HCT116 (cell line): ENCODE data around the gene TMEM121. TPM values are rescaled to one million over a fixed set of nuclear protein-coding genes. Genes with fewer than 3 reads are reported as not detected.

Experiments
- ATAC-seq: fragments of 200-7000 bp; cut with Tn5 transposase; 2 replicates; pipeline ENCODE4 v1.9.1; 2020; ENCODE audit warnings: mild to moderate bottlenecking, moderate library complexity
- BruUV-seq: library from RNA; stranded (reverse); fragments of 400-500 nt; replicated peaks from 2 replicates; lab custom pipeline; 2021; lab: Mats Ljungman, UMichigan
- CTCF ChIA-PET: fragments of 300-600 bp; sonication (Branson Sonifier 250); formaldehyde crosslinking; loops from one replicate; lab custom pipeline; 2021; ENCODE audit warnings: antibody characterized with exemption; lab: Charles Lee
- POLR2A ChIA-PET: fragments of 300-600, 350-600 bp; sonication (Branson Sonifier 250); formaldehyde crosslinking; loops from one replicate; lab custom pipeline; 2021; ENCODE audit warnings: antibody characterized with exemption; lab: Charles Lee
- RAD21 ChIA-PET, 2 experiments: fragments of 300-600 bp; sonication (Branson Sonifier 250); formaldehyde crosslinking; loops; one replicate each; lab custom pipeline; 2023; ENCODE audit warnings: low total read pairs in 2 of 2; ENCODE audit not compliant: uncharacterized antibody in 2 of 2, unreplicated experiment in 2 of 2, low non-redundant PET in 1 of 2; lab: Charles Lee
- DNase-seq: peaks from one replicate; pipeline ENCODE4 v3.0.0-alpha.2; 2010; ENCODE audit warnings: low read depth, low spot score
- H2AFZ ChIP-seq: fragments of 200-600 bp; shearing (Covaris generic), sonication (generic); 2 replicates; pipeline ENCODE4 v1.6.1; 2017; ENCODE audit warnings: low read depth, mixed run types, mixed read lengths, antibody characterized with exemption, low read length; ENCODE audit not compliant: poor library complexity, severe bottlenecking
- H3K27ac ChIP-seq: 2 replicates; pipeline ENCODE4 v1.5.1; 2012; ENCODE audit warnings: low read depth, low read length
- H3K27me3 ChIP-seq: fragments of 200-600 bp; sonication (generic); 2 replicates; pipeline ENCODE4 v1.6.1; 2016; ENCODE audit warnings: mixed run types, low read length, mixed read lengths; ENCODE audit not compliant: insufficient read depth
- H3K36me3 ChIP-seq, 2 experiments: fragments of 200-500 bp in 1 of 2; fragments of 200-600 bp in 1 of 2; sonication (Bioruptor generic) in 1 of 2; sonication (generic) in 1 of 2; 2 replicates each; pipeline versions ENCODE4 v1.5.1 to v1.6.1; 2014 to 2016; ENCODE audit warnings: low read length in 2 of 2, inconsistent platforms in 1 of 2, mixed read lengths in 1 of 2, mixed run types in 1 of 2; ENCODE audit not compliant: insufficient read depth in 2 of 2, control insufficient read depth in 1 of 2
- H3K4me1 ChIP-seq, 2 experiments: fragments of 200-600 bp in 1 of 2; sonication (generic) in 1 of 2; 2 replicates each; pipeline versions ENCODE4 v1.5.1 to v1.6.1; 2012 to 2017; ENCODE audit warnings: low read length in 2 of 2, inconsistent platforms in 1 of 2, mild to moderate bottlenecking in 1 of 2, mixed read lengths in 1 of 2, mixed run types in 1 of 2, moderate library complexity in 1 of 2; ENCODE audit not compliant: insufficient read depth in 2 of 2, control insufficient read depth in 1 of 2
- H3K4me2 ChIP-seq: fragments of 200-600 bp; sonication (generic); 2 replicates; pipeline ENCODE4 v1.6.1; 2017; ENCODE audit warnings: mixed run types, low read length, mixed read lengths
- H3K4me3 ChIP-seq, 2 experiments: fragments of 200-600 bp in 1 of 2; sonication (generic) in 1 of 2; replicated peaks in 1 of 2; 2 replicates each; pipeline ENCODE4 v1.5.1; 2011 to 2016; ENCODE audit warnings: low read length in 2 of 2, control low read depth in 1 of 2, low read depth in 1 of 2, mild to moderate bottlenecking in 1 of 2, mixed read lengths in 1 of 2, mixed run types in 1 of 2
- H3K79me2 ChIP-seq: fragments of 200-600 bp; sonication (generic); 2 replicates; pipeline ENCODE4 v1.6.1; 2017; ENCODE audit warnings: mild to moderate bottlenecking, mixed run types, low read length, moderate library complexity, mixed read lengths; ENCODE audit not compliant: insufficient read depth
- H3K9ac ChIP-seq: fragments of 200-600 bp; sonication (generic); 2 replicates; pipeline ENCODE4 v1.6.1; 2016; ENCODE audit warnings: low read length, mixed read lengths
- H3K9me2 ChIP-seq: fragments of 200-600 bp; sonication (generic), shearing (Covaris generic); 2 replicates; pipeline ENCODE4 v1.6.1; 2017; ENCODE audit warnings: mixed run types, mild to moderate bottlenecking, moderate library complexity; ENCODE audit not compliant: insufficient read depth
- H3K9me3 ChIP-seq, 2 experiments: fragments of 200-500 bp in 1 of 2; fragments of 200-600 bp in 1 of 2; sonication (Bioruptor generic) in 1 of 2; sonication (generic) in 1 of 2; 2 replicates each; pipeline ENCODE4 v1.6.1; 2014 to 2017; ENCODE audit warnings: low read length in 2 of 2, mixed read lengths in 2 of 2, inconsistent platforms in 1 of 2, low read depth in 1 of 2, mild to moderate bottlenecking in 1 of 2, mixed run types in 1 of 2, moderate library complexity in 1 of 2; ENCODE audit not compliant: control insufficient read depth in 1 of 2, insufficient read depth in 1 of 2
- H4K20me1 ChIP-seq: fragments of 200-600 bp; sonication (generic), shearing (Covaris generic); 2 replicates; pipeline ENCODE4 v1.6.1; 2017; ENCODE audit warnings: mixed run types, mild to moderate bottlenecking, moderate library complexity; ENCODE audit not compliant: insufficient read depth
- CBX3 ChIP-seq: IDR thresholded peaks from 2 replicates; pipeline ENCODE4 v1.6.1; 2012; ENCODE audit warnings: low read depth
- CTCF ChIP-seq, 3 experiments: fragments of 200-600 bp in 1 of 3; sonication (generic) in 1 of 3; IDR thresholded peaks in 2 of 3; conservative IDR thresholded peaks in 1 of 3; 2 replicates each; pipeline ENCODE4 v1.5.1; 2012 to 2017; ENCODE audit warnings: low read depth in 2 of 3, low read length in 2 of 3, antibody characterized with exemption in 1 of 3, borderline replicate concordance in 1 of 3, control low read depth in 1 of 3, mild to moderate bottlenecking in 1 of 3, mixed read lengths in 1 of 3, mixed run types in 1 of 3, moderate library complexity in 1 of 3; ENCODE audit not compliant: insufficient read depth in 1 of 3
- POLR2AphosphoS5 ChIP-seq: IDR thresholded peaks from 2 replicates; pipeline ENCODE4 v1.6.1; 2011; ENCODE audit warnings: mild to moderate bottlenecking, low read depth, low read length, moderate library complexity
- RAD21 ChIP-seq: IDR thresholded peaks from 2 replicates; pipeline ENCODE4 v1.6.1; 2012; ENCODE audit warnings: low read depth, mild to moderate bottlenecking
- SP1 ChIP-seq: IDR thresholded peaks from 2 replicates; pipeline ENCODE4 v1.6.1; 2012; ENCODE audit warnings: low read depth
- TCF7L2 ChIP-seq: IDR thresholded peaks from 2 replicates; pipeline ENCODE4 v1.7.0; 2011; ENCODE audit warnings: borderline replicate concordance, inconsistent platforms; ENCODE audit not compliant: insufficient read depth, insufficient read length; ENCODE audit errors: extremely low read depth
- intact Hi-C: fragments of 100-400 bp; cut with micrococcal nuclease; formaldehyde crosslinking; loops from 2 replicates; pipeline ENCODE4 v1.10.0; 2022
- total RNA-seq: library from RNA; stranded (reverse); gene quantifications from one replicate; pipeline ENCODE4 v1.2.1, GENCODE V29; 2021; ENCODE audit not compliant: unreplicated experiment
- TF ChIP-seq, protein P1 (sequence below): IDR thresholded peaks from 2 replicates; pipeline ENCODE4 v1.6.1; 2012; ENCODE audit warnings: low read depth
- TF ChIP-seq, protein P2 (sequence below): IDR thresholded peaks from 2 replicates; pipeline ENCODE4 v1.6.1; 2012

The TMEM121 gene
- total RNA-seq, 1 experiment from 2014 or later = 5.5 TPM

DNA sequence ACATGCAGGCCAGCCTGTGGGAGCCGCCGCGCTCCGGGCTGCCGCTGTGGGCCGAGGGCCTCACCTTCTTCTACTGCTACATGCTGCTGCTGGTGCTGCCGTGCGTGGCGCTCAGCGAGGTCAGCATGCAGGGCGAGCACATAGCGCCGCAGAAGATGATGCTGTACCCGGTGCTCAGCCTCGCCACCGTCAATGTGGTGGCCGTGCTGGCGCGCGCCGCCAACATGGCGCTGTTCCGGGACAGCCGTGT, 2.9 kb downstream of the TMEM121 start:
- Histone ChIP-seq H3K27me3 (no peaks in the 10 kb centered on the region), H3K79me2 (no peaks in the 10 kb centered on the region), H3K9me2 (no peaks in the 10 kb centered on the region), H3K4me3 (no peak overlapping the region), H3K9me3 (no peaks in the 10 kb centered on the region), H3K4me2 (no peak overlapping the region), H4K20me1 (no peaks in the 10 kb centered on the region), H3K9ac (no peak overlapping the region), H3K27ac (no peak overlapping the region), H3K4me1 (peaks cover 8 to 23% of the 10 kb centered on the region in 2 experiments; a peak in 3 of 4 replicates), H3K36me3 (no peaks in the 10 kb centered on the region), H2AFZ (no peak overlapping the region)
- CTCF ChIA-PET = interaction anchor here (1.6 kb wide), 1 partner anchor 40 kb away, joined by 11 read pairs; no protein-coding TSS in a partner anchor
- POLR2A ChIA-PET = no interaction called here
- no peak for TF ChIP-seq CBX3
- no peak for TF ChIP-seq SP1
- TF ChIP-seq TCF7L2 = no peak
- TF ChIP-seq, protein P1, sequence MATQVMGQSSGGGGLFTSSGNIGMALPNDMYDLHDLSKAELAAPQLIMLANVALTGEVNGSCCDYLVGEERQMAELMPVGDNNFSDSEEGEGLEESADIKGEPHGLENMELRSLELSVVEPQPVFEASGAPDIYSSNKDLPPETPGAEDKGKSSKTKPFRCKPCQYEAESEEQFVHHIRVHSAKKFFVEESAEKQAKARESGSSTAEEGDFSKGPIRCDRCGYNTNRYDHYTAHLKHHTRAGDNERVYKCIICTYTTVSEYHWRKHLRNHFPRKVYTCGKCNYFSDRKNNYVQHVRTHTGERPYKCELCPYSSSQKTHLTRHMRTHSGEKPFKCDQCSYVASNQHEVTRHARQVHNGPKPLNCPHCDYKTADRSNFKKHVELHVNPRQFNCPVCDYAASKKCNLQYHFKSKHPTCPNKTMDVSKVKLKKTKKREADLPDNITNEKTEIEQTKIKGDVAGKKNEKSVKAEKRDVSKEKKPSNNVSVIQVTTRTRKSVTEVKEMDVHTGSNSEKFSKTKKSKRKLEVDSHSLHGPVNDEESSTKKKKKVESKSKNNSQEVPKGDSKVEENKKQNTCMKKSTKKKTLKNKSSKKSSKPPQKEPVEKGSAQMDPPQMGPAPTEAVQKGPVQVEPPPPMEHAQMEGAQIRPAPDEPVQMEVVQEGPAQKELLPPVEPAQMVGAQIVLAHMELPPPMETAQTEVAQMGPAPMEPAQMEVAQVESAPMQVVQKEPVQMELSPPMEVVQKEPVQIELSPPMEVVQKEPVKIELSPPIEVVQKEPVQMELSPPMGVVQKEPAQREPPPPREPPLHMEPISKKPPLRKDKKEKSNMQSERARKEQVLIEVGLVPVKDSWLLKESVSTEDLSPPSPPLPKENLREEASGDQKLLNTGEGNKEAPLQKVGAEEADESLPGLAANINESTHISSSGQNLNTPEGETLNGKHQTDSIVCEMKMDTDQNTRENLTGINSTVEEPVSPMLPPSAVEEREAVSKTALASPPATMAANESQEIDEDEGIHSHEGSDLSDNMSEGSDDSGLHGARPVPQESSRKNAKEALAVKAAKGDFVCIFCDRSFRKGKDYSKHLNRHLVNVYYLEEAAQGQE = no peak
- TF ChIP-seq POLR2AphosphoS5 = no peak
- TF ChIP-seq, protein P2, sequence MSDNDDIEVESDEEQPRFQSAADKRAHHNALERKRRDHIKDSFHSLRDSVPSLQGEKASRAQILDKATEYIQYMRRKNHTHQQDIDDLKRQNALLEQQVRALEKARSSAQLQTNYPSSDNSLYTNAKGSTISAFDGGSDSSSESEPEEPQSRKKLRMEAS = no peak
- TF ChIP-seq CTCF (IDR thresholded peaks at IDR 0.05 in 2 of 3, conservative IDR thresholded peaks at IDR 0.05 in 1 of 3; ENCODE audit: borderline replicate concordance in 1 of 3, insufficient read depth in 1 of 3, low read depth in 2 of 3, low read length in 2 of 3) = no peak
- no peak for TF ChIP-seq RAD21
- TF ChIP-seq, all 23 proteins: peak for 0
- BruUV-seq = no TSS peak
- DNase-seq = no peak
- no peak for ATAC-seq
- intact Hi-C loops = loop anchor here (5.0 kb wide), 1 partner anchor 37 kb away; the partner anchor contains the start of gene TEDC1
- RAD21 ChIA-PET = no interaction called here
